Activated CD8-positive, alpha-beta T cell treated with anti-CD3 and anti-CD28 coated beads for 36 hours (primary cell): ENCODE data around the gene SFXN2. TPM values are rescaled to one million over a fixed set of nuclear protein-coding genes. Genes with fewer than 3 reads are reported as not detected.

ENCODE experiments used
- ATAC-seq: fragments of 200-7000 bp; cut with Tn5 transposase; one replicate; pipeline ENCODE4 v1.10.0; 2021; ENCODE audit warnings: mild to moderate bottlenecking, moderate library complexity
- CTCF ChIA-PET: fragments of 350-600 bp; sonication (Branson Sonifier 250); formaldehyde crosslinking; loops from one replicate; lab custom pipeline; 2021; ENCODE audit warnings: antibody characterized with exemption; lab: Charles Lee
- POLR2A ChIA-PET: fragments of 350-600 bp; sonication (Branson Sonifier 250); formaldehyde crosslinking; loops from one replicate; lab custom pipeline; 2021; ENCODE audit warnings: antibody characterized with exemption; lab: Charles Lee
- DNase-seq: peaks from one replicate; pipeline ENCODE4 v3.0.0-alpha.2; 2020
- H3K27ac Mint-ChIP-seq: one replicate; pipeline ENCODE4 v1.8.0; 2021; ENCODE audit warnings: mild to moderate bottlenecking, mixed read lengths
- H3K27me3 Mint-ChIP-seq: one replicate; pipeline ENCODE4 v1.8.0; 2021; ENCODE audit warnings: mixed read lengths
- H3K36me3 Mint-ChIP-seq: one replicate; pipeline ENCODE4 v1.8.0; 2021; ENCODE audit warnings: low read depth, mixed read lengths
- H3K4me1 Mint-ChIP-seq: one replicate; pipeline ENCODE4 v1.8.0; 2021; ENCODE audit warnings: low read depth, mixed read lengths
- H3K4me3 Mint-ChIP-seq: one replicate; pipeline ENCODE4 v1.8.0; 2021; ENCODE audit warnings: mild to moderate bottlenecking, moderate library complexity, mixed read lengths
- H3K9me3 Mint-ChIP-seq: one replicate; pipeline ENCODE4 v1.8.0; 2021; ENCODE audit warnings: mixed read lengths
- intact Hi-C: fragments of 100-400 bp; cut with micrococcal nuclease; formaldehyde crosslinking; loops from one replicate; pipeline ENCODE4 v1.10.0; 2022
- total RNA-seq, 2 experiments: library from RNA; stranded (reverse); gene quantifications; one replicate each; pipeline ENCODE4 v1.2.3, GENCODE V29; 2021
- TF ChIP-seq, protein P1 (sequence below): fragments of 200-600 bp; IDR thresholded peaks from one replicate; pipeline ENCODE4 v1.8.0; 2022; ENCODE audit warnings: antibody characterized with exemption, mild to moderate bottlenecking

SFXN2 gene
- total RNA-seq, 2 experiments from 2014 or later: 12.8 to 16.3 TPM

DNA sequence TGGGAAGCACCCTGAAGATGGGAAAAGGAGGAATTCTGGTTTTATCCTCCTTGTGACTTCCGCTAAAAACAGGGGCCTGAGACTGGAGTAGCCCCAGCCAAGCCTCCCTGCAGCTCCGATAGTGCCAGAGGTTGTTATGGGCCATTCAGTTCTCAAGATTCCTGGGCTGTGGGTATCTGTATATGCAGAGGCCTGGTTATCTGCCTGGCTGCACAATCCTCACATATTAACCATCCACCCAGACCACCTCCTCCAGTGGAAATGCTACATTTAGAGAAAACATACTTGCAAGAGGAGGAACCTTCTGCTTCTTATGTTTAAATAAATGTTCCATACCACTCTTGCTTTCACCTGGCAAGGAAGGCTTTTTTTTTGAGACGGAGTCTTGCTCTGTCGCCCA, 34.8 kb upstream of the SFXN2 start:
- DNase-seq: no peak
- intact Hi-C loops: loop anchor here (5.0 kb wide), 1 partner anchor 33 kb away; the partner anchor contains the start of genes ARL3 and SFXN2
- POLR2A ChIA-PET: interaction anchor here (1.2 kb wide), 1 partner anchor 23 kb away, joined by 3 read pairs; no protein-coding TSS in a partner anchor
- no peak overlapping the region for H3K27ac Mint-ChIP-seq
- H3K36me3 Mint-ChIP-seq: peaks cover 7% of the 10 kb centered on the region
- H3K4me1 Mint-ChIP-seq: peaks cover 41% of the 10 kb centered on the region
- no peaks in the 10 kb centered on the region for H3K27me3 Mint-ChIP-seq
- no peak overlapping the region for H3K4me3 Mint-ChIP-seq
- ATAC-seq: no peak
- TF ChIP-seq, protein P1, sequence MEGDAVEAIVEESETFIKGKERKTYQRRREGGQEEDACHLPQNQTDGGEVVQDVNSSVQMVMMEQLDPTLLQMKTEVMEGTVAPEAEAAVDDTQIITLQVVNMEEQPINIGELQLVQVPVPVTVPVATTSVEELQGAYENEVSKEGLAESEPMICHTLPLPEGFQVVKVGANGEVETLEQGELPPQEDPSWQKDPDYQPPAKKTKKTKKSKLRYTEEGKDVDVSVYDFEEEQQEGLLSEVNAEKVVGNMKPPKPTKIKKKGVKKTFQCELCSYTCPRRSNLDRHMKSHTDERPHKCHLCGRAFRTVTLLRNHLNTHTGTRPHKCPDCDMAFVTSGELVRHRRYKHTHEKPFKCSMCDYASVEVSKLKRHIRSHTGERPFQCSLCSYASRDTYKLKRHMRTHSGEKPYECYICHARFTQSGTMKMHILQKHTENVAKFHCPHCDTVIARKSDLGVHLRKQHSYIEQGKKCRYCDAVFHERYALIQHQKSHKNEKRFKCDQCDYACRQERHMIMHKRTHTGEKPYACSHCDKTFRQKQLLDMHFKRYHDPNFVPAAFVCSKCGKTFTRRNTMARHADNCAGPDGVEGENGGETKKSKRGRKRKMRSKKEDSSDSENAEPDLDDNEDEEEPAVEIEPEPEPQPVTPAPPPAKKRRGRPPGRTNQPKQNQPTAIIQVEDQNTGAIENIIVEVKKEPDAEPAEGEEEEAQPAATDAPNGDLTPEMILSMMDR: no peak
- CTCF ChIA-PET: interaction anchor here (0.9 to 3.5 kb wide), 4 partner anchors 8 to 34 kb away, joined by 3 to 17 read pairs (median 3); no protein-coding TSS in a partner anchor
- no peaks in the 10 kb centered on the region for H3K9me3 Mint-ChIP-seq

DNA sequence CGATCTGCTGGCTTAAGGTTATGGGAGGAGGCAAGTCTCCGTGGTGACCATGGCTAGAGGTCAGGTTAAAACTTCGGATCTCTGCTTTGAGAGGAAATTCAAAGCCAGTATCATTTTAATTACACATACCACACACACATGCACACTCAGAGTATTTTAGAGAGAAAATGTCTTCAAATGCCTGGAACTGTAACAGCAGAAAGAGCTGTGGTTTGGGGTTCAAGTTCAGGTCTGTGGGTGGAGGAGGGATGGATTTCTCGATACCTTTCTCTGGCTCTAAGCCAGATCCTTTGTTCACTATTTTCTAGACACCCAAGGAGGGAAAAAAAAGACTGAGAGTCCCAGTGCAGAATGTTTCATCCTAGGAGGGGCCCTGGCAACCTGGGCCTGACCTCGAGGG, 32.7 kb upstream of the SFXN2 start:
- ChIA-PET POLR2A (no interaction called here), CTCF (interaction anchor here (1.7 kb wide), 1 partner anchor 32 kb away, joined by 4 read pairs; the partner anchor contains the start of genes ARL3 and SFXN2)
- no peaks in the 10 kb centered on the region for H3K27me3 Mint-ChIP-seq
- H3K9me3 Mint-ChIP-seq: no peaks in the 10 kb centered on the region
- H3K27ac Mint-ChIP-seq: peak overlapping the region; percentile 6
- TF ChIP-seq, protein P1: no peak
- H3K4me1 Mint-ChIP-seq: peaks cover 21% of the 10 kb centered on the region
- DNase-seq (no peak), ATAC-seq (peak; percentile 57)
- H3K4me3 Mint-ChIP-seq: no peak overlapping the region
- H3K36me3 Mint-ChIP-seq: peaks cover 11% of the 10 kb centered on the region
- intact Hi-C loops: no loop called here

DNA sequence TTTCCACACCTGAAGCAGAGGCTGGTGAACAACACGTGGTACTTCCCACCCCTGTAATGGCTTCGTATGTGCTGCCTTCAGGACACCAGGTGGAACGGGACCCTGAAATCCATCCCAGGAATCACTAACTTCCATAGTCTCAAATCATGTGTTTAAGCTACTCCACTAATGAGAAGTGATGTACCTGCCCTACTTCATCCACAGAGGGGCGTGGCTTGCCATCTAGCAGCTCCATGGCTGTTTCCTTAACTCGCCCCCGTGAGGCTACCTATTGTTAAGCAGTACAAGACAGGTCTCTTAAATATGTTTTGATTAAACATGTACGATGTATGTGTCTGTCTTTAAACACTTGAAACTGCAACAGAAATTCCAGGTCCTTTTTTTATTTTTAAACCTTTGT, 32.0 kb upstream of the SFXN2 start:
- ChIA-PET CTCF (interaction anchor here (1.7 kb wide), 1 partner anchor 31 kb away, joined by 4 read pairs; the partner anchor contains the start of genes ARL3 and SFXN2), POLR2A (no interaction called here)
- intact Hi-C loops: no loop called here

DNA sequence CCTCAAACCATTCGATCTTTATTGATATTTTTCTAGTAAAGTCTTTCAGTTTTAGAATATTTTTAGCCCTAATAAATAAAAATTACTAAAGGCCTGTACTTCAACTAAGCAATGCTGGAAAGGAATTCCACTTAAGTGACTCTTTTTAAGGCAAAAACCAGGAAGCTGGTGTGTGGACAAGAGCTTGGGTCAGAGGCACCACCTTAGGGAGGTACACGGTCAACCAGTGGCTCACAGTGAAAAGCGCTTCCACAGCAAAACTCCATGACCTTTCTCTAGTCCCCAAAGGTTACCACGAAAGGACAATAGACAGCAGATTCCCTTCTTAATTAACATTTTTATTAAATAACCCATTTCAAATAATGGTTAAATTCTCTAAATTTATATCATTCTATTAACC, 31.5 kb upstream of the SFXN2 start:
- no peaks in the 10 kb centered on the region for H3K27me3 Mint-ChIP-seq
- no peak for ATAC-seq
- intact Hi-C loops: no loop called here
- DNase-seq: no peak
- POLR2A ChIA-PET: interaction anchor here (0.6 kb wide), 1 partner anchor 225 kb away, joined by 3 read pairs; no protein-coding TSS in a partner anchor
- H3K4me3 Mint-ChIP-seq: no peak overlapping the region
- no peak overlapping the region for H3K27ac Mint-ChIP-seq
- peaks cover 18% of the 10 kb centered on the region for H3K4me1 Mint-ChIP-seq
- CTCF ChIA-PET: interaction anchor here (1.7 kb wide), 1 partner anchor 31 kb away, joined by 4 read pairs; the partner anchor contains the start of genes ARL3 and SFXN2
- H3K9me3 Mint-ChIP-seq: no peaks in the 10 kb centered on the region
- TF ChIP-seq, protein P1: no peak
- peaks cover 11% of the 10 kb centered on the region for H3K36me3 Mint-ChIP-seq

More for the DNA sequence above, 32.0 kb upstream of the SFXN2 start:
- TF ChIP-seq, protein P1: no peak
- peaks cover 18% of the 10 kb centered on the region for H3K4me1 Mint-ChIP-seq
- no peak for ATAC-seq
- H3K27ac Mint-ChIP-seq: no peak overlapping the region
- H3K36me3 Mint-ChIP-seq: peaks cover 11% of the 10 kb centered on the region
- DNase-seq: peak; percentile 29
- no peaks in the 10 kb centered on the region for H3K27me3 Mint-ChIP-seq
- no peaks in the 10 kb centered on the region for H3K9me3 Mint-ChIP-seq
- H3K4me3 Mint-ChIP-seq: no peak overlapping the region

DNA sequence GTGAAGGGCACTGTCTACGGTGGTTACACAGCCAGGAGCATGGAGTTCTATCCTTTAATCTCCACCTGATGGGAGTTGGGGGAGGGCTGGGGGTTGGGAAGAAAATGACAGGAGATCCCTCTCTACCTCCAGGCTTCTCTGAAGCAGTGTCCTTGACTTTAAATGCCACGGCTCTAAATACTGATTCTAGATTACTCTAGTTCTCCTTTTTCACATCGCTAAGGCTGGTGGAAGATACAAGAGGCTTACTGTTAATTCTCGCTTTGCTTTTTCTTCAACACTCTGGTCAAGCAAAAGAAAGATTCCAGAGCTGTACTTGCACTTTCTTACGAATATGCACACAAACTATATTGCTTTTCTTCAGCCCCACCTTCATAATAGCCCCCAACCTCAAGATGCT, 30.7 kb upstream of the SFXN2 start:
- Mint-ChIP-seq H3K4me1 (peaks cover 16% of the 10 kb centered on the region), H3K27me3 (no peaks in the 10 kb centered on the region), H3K9me3 (no peaks in the 10 kb centered on the region), H3K36me3 (peaks cover 12% of the 10 kb centered on the region), H3K4me3 (no peak overlapping the region), H3K27ac (no peak overlapping the region)
- TF ChIP-seq, protein P1: no peak
- DNase-seq (no peak), ATAC-seq (no peak)
- intact Hi-C loops: no loop called here
- ChIA-PET POLR2A (no interaction called here), CTCF (interaction anchor here (1.2 to 1.7 kb wide), 3 partner anchors 9 to 30 kb away, joined by 4 to 5 read pairs (median 4); partner anchors contain the start of genes ARL3 and SFXN2)
